Measurements from ENCODE around the gene TMEM151B.
A peak's percentile ranks its signal among the peaks of the same experiment; 100 is the strongest.

Gene TMEM151B

GRCh38 chr6:44265722-44266233 is 4.5 kb upstream of the TMEM151B start:
- no peak for DNase-seq

GRCh38 chr6:44266347-44266746 is 3.9 kb upstream of the TMEM151B start:
- no peak for DNase-seq

GRCh38 chr6:44267252-44267651 is 3.0 kb upstream of the TMEM151B start:
- DNase-seq = no peak

DNA sequence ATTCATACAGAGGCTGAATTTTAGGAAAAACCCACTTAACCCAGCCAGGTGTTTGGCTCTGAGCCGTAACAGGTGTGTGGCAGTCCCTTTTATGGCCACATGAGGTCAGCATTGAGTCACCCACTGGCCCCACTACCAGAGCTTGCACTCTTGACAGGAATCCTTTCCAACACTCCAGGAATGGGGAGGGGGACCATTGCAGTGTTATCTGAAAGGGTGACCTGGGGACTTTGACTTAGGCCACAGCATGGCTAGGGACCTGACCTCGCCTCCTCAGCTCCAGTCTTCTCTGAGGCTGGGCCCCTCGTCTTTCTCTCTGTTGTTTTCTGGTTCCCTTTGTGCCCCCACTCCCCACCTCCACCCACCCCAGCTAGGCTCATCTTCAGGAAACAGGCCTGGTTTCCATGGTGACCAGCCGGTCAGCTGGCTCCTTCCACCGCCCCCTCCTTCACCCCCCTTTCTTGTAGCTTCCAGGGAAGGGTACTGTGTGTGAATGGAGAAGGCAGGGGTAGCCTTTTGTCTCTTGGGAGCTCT is 2.1 kb upstream of the TMEM151B start:
- DNase-seq = peak; percentile 63

GRCh38 chr6:44269178-44269920 is 901 bp upstream of the TMEM151B start:
- DNase-seq = no peak

DNA sequence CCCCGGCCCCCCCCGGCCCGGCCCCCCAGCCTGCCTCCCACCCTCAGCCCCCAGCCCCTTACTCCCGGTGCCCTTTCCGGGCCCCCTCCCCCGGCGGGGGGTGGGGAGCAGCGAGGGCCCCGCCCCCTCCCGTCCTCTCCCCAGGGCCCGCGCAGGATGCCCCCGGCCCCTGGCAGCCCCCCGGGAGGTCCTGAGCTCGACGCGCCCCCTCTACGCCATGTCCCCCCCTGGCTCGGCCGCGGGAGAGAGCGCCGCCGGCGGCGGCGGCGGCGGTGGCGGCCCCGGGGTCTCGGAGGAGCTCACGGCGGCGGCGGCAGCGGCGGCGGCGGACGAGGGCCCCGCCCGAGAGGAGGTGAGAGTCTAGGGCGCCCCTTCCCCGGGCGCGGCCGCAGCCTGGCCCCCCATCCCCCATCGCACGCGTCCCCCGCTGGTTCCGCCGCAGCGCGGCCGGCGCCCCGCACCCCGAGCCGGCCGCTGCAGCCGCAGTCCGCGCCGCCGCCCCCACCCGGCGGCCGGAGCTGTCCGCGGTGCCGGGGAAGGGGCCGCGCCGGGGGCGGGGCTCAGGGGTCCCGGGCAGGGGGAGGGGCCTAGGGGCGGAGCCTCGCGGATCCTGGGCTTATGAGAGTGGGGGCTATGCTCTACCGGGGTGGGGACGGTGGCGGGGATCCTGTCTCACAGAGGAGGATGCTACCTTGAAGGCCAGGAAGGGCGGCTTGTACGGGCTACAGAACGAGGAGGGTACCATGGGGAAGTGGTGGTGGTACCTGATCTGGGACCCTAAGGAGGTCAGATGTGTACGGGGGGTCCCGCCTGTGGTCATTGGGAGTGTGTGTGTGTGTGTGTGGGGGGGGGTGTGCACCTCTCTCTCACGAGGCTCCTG is 516 bp downstream of the TMEM151B start:
- DNase-seq = peak; percentile 46

DNA sequence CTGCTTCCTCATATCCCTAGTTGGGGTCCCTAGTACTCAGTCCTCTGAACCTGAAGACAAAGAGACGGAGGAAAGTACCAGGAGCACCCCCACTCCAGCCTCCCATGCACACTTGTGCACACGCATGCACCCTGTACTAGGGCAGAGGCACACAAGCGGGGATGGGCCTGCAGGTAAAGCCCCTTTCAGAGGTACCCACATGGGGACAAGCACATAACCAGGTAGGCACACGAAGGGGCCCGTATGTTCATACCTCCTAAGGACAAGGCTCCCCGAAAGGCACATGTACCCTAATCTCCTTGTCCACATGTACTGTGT is 1.1 kb downstream of the TMEM151B start:
- no peak for DNase-seq

GRCh38 chr6:44271914-44272313 is 1.7 kb downstream of the TMEM151B start:
- no peak for DNase-seq

DNA sequence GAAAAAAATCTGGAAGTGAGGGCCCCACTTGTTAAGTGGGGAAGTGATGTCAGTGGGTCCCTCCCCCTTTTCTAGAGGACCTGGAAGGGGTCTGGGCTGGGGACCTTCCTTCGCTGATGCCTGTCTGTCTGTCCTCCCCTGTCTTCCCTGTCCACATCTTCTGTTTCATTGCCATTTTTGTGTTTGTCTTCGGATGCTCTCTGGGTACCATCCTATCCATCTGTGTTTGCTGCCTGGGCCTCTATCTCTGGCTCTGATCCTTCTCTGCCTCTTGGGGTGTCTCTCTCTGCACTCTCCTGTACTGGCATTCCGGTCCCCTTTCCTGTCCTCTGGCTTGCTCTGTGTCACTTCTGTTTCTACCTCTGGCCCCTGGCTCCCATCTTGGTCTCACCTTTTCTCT is 2.3 kb downstream of the TMEM151B start:
- no peak for DNase-seq

DNA sequence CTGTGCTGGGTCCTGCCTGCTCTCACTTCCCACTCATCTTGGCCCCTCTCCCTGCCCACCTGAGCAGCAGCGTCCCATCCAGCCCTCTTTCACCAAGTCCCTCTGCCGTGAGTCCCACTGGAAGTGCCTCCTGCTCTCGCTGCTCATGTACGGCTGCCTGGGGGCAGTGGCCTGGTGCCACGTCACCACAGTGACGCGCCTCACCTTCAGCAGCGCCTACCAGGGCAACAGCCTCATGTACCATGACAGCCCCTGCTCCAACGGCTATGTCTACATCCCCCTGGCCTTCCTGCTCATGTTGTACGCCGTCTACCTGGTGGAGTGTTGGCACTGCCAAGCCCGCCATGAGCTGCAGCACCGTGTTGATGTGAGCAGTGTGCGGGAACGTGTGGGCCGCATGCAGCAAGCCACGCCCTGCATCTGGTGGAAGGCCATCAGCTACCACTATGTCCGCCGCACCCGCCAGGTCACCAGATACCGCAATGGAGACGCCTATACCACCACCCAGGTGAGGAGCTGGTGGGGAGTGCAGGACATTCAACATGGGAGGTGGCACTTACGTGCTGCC is 2.8 kb downstream of the TMEM151B start:
- no peak for DNase-seq

- no peak for DNase-seq
Observed at GRCh38 chr6:44273617-44274016, 3.4 kb downstream of the TMEM151B start.

GRCh38 chr6:44275271-44275748 is 5.1 kb downstream of the TMEM151B start:
- no peak for DNase-seq

GRCh38 chr6:44275749-44276648 is 5.7 kb downstream of the TMEM151B start:
- DNase-seq = no peak

DNA sequence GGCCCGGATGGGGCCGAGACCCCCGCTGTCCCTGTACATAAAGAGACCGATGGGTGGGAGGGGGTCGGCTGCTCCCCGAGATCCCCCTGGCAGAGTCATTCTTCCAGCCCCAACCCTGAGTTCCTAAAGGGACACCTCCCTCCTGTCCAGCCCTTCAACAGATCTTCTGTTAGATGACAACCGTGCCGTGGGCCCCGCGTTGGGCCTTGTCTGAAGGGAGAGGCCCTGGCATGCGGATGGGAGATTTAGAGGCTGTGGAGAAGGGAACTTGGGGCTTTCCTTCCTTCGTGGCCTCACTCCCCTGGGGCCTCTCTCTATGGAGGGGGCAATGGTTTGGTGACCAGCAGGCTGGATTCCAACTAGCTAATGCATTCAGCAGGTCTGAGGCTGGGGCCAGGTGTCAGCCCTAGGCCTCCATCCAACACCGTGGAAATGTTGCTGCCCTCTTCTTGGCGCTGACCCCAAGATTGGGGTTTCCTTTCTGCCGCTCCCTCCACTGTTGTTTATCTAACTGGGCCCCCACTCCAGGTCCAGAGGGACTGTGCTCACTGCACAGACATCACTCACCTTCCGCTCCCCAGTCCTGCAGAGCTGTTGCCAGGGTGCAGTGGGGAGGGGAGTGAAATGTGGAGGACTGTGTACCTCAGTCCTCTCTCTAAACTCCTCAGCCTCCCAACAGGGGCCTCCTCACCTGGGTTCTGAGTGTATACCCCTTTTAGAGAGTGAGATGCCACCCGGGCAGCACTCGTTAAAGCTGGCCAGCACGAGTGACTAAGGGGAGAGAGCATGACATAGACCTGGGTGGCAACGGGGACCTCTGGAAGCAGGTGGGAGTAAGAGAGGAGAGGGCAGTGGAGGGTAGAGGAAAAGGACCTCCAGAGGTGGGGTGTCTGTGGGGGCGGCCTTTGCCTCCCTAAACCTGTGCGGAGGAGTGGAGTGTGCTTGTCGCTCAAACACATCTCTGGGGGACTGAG is 6.7 kb downstream of the TMEM151B start:
- no peak for DNase-seq

GRCh38 chr6:44277763-44278162 is 7.5 kb downstream of the TMEM151B start:
- no peak for DNase-seq

DNA sequence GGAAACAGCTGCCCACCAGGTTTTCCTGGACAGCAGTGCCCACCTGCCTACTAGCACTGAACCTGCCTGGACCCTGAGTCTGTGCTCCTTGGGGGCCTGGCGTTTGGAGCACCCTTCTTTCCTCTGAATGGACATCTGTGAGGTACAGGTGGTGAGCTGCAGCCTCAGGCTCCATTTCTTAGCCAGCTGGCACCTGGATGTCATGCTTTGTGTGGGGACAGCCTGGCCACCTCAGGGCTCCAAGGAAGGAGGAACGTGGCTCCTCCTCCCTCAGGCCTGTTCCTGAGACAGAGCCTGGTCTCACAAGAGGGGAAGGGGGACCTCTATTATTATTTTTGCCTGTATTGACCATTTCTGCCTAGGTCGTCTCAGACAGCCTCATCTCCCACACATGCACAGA is 8.1 kb downstream of the TMEM151B start:
- no peak for DNase-seq

DNA sequence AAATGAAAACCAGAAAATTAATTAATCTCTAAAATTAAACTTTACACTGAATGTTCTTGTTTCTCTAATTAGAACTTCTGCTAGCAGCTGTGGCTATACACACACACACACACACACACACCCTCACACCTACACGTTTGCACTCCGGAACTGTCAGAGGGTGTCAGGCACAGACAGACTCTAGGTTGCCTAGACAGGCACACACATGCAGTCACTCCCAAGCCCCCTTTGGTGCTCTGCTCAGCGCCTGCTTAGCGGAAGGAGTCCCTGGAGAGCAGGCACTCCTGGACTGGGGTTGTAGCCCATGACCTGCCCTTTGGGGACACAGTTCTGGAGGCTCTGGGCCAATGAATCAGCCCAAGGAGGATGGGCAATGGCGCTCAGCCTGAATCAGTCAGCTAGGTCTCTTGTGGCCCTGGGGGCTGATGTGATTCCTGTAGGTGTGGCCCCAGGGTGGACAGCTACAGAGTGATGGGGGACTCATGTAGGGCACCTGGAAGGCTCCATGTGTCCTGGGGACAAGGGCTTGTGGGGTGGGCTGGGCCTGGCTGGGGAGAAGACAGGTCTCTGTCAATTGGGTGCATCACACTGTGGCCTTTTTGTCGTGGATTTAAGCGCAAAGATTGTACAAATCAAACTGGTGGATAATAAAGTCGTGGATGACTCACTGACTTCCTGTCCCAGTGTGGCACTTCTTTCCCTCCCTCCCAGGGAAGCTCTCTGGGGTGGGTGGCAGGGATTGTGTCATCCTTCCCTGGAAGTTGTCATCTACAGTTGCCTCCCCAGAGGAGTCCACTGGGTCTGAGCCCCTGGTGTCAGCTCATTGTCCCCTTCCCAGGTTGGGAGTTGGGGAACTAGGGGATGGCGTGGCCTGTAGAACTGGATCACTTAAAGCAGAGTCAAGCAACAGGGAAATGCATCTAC is 8.8 kb downstream of the TMEM151B start:
- DNase-seq = no peak

- no peak for DNase-seq
Observed at GRCh38 chr6:44284121-44284520, 13.9 kb downstream of the TMEM151B start.

- no peak for DNase-seq
Observed at GRCh38 chr6:44284867-44285266, 14.6 kb downstream of the TMEM151B start.

Data from COR-L47 (cell line).